ENCODE measurements around the gene PIP5K1C. TPM values are rescaled to one million over a fixed set of nuclear protein-coding genes. Genes with fewer than 3 reads are reported as not detected.

The PIP5K1C gene
- total and polyA plus RNA-seq, 8 donors = 8.6 to 164 (median 25.6) TPM

DNA sequence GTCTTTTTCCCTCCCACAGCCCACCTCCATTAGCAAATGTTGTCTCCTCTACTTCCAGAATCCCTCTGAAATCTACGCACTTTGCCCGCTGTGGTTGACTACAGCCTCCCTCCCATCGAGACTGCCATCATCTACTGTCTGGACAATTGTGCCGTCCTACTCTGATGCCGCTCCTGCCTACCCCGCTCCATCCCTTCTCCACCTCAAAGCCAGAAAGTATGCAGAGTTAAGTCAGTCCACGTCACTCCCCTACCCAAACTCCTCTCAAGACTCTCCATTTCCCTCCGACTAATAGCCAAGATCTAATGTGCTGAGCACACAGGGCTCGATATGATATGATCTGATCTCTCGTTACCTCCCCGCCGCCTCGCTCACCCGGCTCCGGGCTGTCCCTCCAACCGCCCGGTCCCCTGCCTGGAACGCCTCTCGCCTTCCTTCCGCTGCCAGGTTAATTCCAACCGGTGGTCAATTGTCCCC lies 74.2 kb downstream of the PIP5K1C start:
- intact Hi-C loops (cut with DNase I; ENCODE audit: low total_unique reads) = no loop called here

DNA sequence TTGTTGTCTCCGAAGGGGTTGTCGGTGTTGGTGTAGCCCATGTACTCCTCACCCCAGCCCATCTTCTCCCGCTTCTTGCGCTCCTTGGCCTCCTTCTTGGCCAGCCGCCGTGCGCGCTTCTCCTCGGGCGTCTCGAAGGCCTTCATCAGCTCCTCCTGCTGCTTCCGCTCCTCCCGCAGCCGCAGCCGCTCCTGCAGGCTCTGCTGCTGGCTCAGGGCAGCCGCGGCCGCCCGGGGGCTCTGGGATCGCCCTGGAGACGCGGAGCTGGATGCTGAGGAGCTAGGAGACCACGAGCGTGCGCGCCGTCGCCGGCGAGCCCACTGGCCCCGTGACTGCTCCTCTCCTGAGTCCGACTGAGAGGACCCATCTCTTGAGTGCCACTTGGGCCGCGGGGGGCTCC lies 76.6 kb downstream of the PIP5K1C start:
- no peak for DNase-seq
- Histone ChIP-seq H3K27ac (no peak overlapping the region), H3K9me3 (no peaks in the 10 kb centered on the region), H3K4me3 (no peak overlapping the region), H3K27me3 (no peaks in the 10 kb centered on the region), H3K36me3 (peaks cover 17 to 55% (median 50%) of the 10 kb centered on the region in 4 donors), H3K4me1 (peaks cover 14 to 37% (median 35%) of the 10 kb centered on the region in 4 donors)
- intact Hi-C loops (cut with DNase I; ENCODE audit: low total_unique reads) = no loop called here
- TF ChIP-seq POLR2A (IDR thresholded peaks at IDR 0.05) = no peak
- TF ChIP-seq POLR2AphosphoS5 (IDR thresholded peaks at IDR 0.05) = no peak
- TF ChIP-seq, protein P1, sequence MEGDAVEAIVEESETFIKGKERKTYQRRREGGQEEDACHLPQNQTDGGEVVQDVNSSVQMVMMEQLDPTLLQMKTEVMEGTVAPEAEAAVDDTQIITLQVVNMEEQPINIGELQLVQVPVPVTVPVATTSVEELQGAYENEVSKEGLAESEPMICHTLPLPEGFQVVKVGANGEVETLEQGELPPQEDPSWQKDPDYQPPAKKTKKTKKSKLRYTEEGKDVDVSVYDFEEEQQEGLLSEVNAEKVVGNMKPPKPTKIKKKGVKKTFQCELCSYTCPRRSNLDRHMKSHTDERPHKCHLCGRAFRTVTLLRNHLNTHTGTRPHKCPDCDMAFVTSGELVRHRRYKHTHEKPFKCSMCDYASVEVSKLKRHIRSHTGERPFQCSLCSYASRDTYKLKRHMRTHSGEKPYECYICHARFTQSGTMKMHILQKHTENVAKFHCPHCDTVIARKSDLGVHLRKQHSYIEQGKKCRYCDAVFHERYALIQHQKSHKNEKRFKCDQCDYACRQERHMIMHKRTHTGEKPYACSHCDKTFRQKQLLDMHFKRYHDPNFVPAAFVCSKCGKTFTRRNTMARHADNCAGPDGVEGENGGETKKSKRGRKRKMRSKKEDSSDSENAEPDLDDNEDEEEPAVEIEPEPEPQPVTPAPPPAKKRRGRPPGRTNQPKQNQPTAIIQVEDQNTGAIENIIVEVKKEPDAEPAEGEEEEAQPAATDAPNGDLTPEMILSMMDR (IDR thresholded peaks at IDR 0.05) = no peak
- no peak for TF ChIP-seq EP300 (IDR thresholded peaks at IDR 0.05)
- 92 to 95% (median 93%) methylated on average over 23 to 34 of the region's 34 CpGs for WGBS, 5 donors

More for the DNA sequence above, 74.2 kb downstream of the PIP5K1C start:
- Histone ChIP-seq H3K4me1 (peaks cover 14 to 34% (median 31%) of the 10 kb centered on the region in 4 donors), H3K27ac (peak overlapping the region; percentile 85 to 98 (median 91)), H3K36me3 (peaks cover 3 to 41% (median 39%) of the 10 kb centered on the region in 4 donors), H3K4me3 (peak overlapping the region; percentile 93 to 100 (median 98)), H3K27me3 (no peaks in the 10 kb centered on the region), H3K9me3 (no peaks in the 10 kb centered on the region)
- no peak for DNase-seq
- WGBS, 5 donors = 0 to 2% (median 1%) methylated on average over 21 of the region's 21 CpGs
- no peak for TF ChIP-seq POLR2AphosphoS5 (IDR thresholded peaks at IDR 0.05)
- no peak for TF ChIP-seq POLR2A (IDR thresholded peaks at IDR 0.05)
- no peak for TF ChIP-seq EP300 (IDR thresholded peaks at IDR 0.05)
- TF ChIP-seq, protein P1 (IDR thresholded peaks at IDR 0.05) = no peak

- H3K4me3 ChIP-seq = no peak overlapping the region
- peaks cover 17 to 62% (median 56%) of the 10 kb centered on the region in 4 donors for H3K36me3 ChIP-seq
- intact Hi-C loops (cut with DNase I; ENCODE audit: low total_unique reads) = no loop called here
- H3K4me1 ChIP-seq = peaks cover 18 to 45% (median 40%) of the 10 kb centered on the region in 4 donors
- WGBS, 5 donors = 84 to 93% (median 86%) methylated on average over 12 of the region's 12 CpGs
- H3K9me3 ChIP-seq = no peaks in the 10 kb centered on the region
- H3K27ac ChIP-seq = no peak overlapping the region
- TF ChIP-seq, protein P1 (IDR thresholded peaks at IDR 0.05) = no peak
- no peak for TF ChIP-seq EP300 (IDR thresholded peaks at IDR 0.05)
- TF ChIP-seq POLR2AphosphoS5 (IDR thresholded peaks at IDR 0.05) = no peak
- no peak for TF ChIP-seq POLR2A (IDR thresholded peaks at IDR 0.05)
- DNase-seq = no peak
- no peaks in the 10 kb centered on the region for H3K27me3 ChIP-seq
Observed at GRCh38 chr19:3622224-3622623, 78.0 kb downstream of the PIP5K1C start.

- H3K4me3 ChIP-seq = no peak overlapping the region
- no peak for TF ChIP-seq POLR2A (IDR thresholded peaks at IDR 0.05)
- TF ChIP-seq, protein P1 (IDR thresholded peaks at IDR 0.05) = no peak
- TF ChIP-seq POLR2AphosphoS5 (IDR thresholded peaks at IDR 0.05) = no peak
- no peak for TF ChIP-seq EP300 (IDR thresholded peaks at IDR 0.05)
- H3K27ac ChIP-seq = no peak overlapping the region
- whole genome bisulfite sequencing, 5 donors = 92 to 95% (median 94%) methylated on average over 11 to 15 of the region's 15 CpGs
- no peaks in the 10 kb centered on the region for H3K27me3 ChIP-seq
- H3K4me1 ChIP-seq = peaks cover 18 to 43% (median 37%) of the 10 kb centered on the region in 4 donors
- H3K36me3 ChIP-seq = peaks cover 17 to 67% (median 62%) of the 10 kb centered on the region in 4 donors
- no peak for DNase-seq
- intact Hi-C loops (cut with DNase I; ENCODE audit: low total_unique reads) = no loop called here
- H3K9me3 ChIP-seq = no peaks in the 10 kb centered on the region
Observed at GRCh38 chr19:3621689-3622088, 78.6 kb downstream of the PIP5K1C start.
